ENCODE measurements around the gene PDE10A.

PDE10A gene

GRCh38 chr6:165645919-165646318 is 17.1 kb downstream of the PDE10A start:
- H3K27me3 ChIP-seq: no peaks in the 10 kb centered on the region
- H3K27ac ChIP-seq: no peak overlapping the region
- no peak for TF ChIP-seq CTCF (IDR thresholded peaks at IDR 0.05)
- H3K4me3 ChIP-seq (ENCODE audit: low read depth in 1 of 2, low read length in 1 of 2): no peak overlapping the region
- no peaks in the 10 kb centered on the region for H3K9me3 ChIP-seq
- H3K36me3 ChIP-seq: no peaks in the 10 kb centered on the region
- no peaks in the 10 kb centered on the region for H3K4me1 ChIP-seq (ENCODE audit: control insufficient read depth in 1 of 2, insufficient read depth in 1 of 2, low read depth in 1 of 2, low read length in 1 of 2)

GRCh38 chr6:165644586-165645266 is 18.3 kb downstream of the PDE10A start:
- no peak for TF ChIP-seq CTCF (IDR thresholded peaks at IDR 0.05)
- Histone ChIP-seq H3K9me3 (no peaks in the 10 kb centered on the region), H3K4me3 (ENCODE audit: low read depth in 1 of 2, low read length in 1 of 2) (no peak overlapping the region), H3K27me3 (no peaks in the 10 kb centered on the region), H3K36me3 (no peaks in the 10 kb centered on the region), H3K27ac (no peak overlapping the region), H3K4me1 (ENCODE audit: control insufficient read depth in 1 of 2, insufficient read depth in 1 of 2, low read depth in 1 of 2, low read length in 1 of 2) (no peaks in the 10 kb centered on the region)

- Histone ChIP-seq H3K4me1 (ENCODE audit: control insufficient read depth in 1 of 2, insufficient read depth in 1 of 2, low read depth in 1 of 2, low read length in 1 of 2) (no peaks in the 10 kb centered on the region), H3K27ac (no peak overlapping the region), H3K36me3 (no peaks in the 10 kb centered on the region), H3K27me3 (no peaks in the 10 kb centered on the region), H3K4me3 (ENCODE audit: low read depth in 1 of 2, low read length in 1 of 2) (no peak overlapping the region), H3K9me3 (no peaks in the 10 kb centered on the region)
- TF ChIP-seq CTCF (IDR thresholded peaks at IDR 0.05): no peak
These were observed 20.0 kb downstream of the PDE10A start for GRCh38 chr6:165643015-165643414.

GRCh38 chr6:165641672-165642156 is 21.3 kb downstream of the PDE10A start:
- TF ChIP-seq CTCF (IDR thresholded peaks at IDR 0.05): no peak
- no peaks in the 10 kb centered on the region for H3K27me3 ChIP-seq
- H3K4me3 ChIP-seq (ENCODE audit: low read depth in 1 of 2, low read length in 1 of 2): no peak overlapping the region
- H3K9me3 ChIP-seq: no peaks in the 10 kb centered on the region
- no peaks in the 10 kb centered on the region for H3K36me3 ChIP-seq
- no peaks in the 10 kb centered on the region for H3K4me1 ChIP-seq (ENCODE audit: control insufficient read depth in 1 of 2, insufficient read depth in 1 of 2, low read depth in 1 of 2, low read length in 1 of 2)
- no peak overlapping the region for H3K27ac ChIP-seq

- Histone ChIP-seq H3K9me3 (no peaks in the 10 kb centered on the region), H3K27ac (no peak overlapping the region), H3K4me3 (ENCODE audit: low read depth in 1 of 2, low read length in 1 of 2) (no peak overlapping the region), H3K27me3 (no peaks in the 10 kb centered on the region), H3K36me3 (no peaks in the 10 kb centered on the region), H3K4me1 (ENCODE audit: control insufficient read depth in 1 of 2, insufficient read depth in 1 of 2, low read depth in 1 of 2, low read length in 1 of 2) (no peaks in the 10 kb centered on the region)
- no peak for TF ChIP-seq CTCF (IDR thresholded peaks at IDR 0.05)
These were observed 22.2 kb downstream of the PDE10A start for GRCh38 chr6:165640806-165641205.

Data from neutrophil (primary cell).